Right atrium auricular region (tissue), 2 donors: ENCODE results near the gene NINJ1. TPM values are rescaled to one million over a fixed set of nuclear protein-coding genes. Genes with fewer than 3 reads are reported as not detected.

ENCODE experiments used
- DNase-seq: peaks from one replicate; pipeline ENCODE4 v3.0.0-alpha.2; 2019; ENCODE audit warnings: low spot score
- H3K27ac ChIP-seq, 2 donors: fragments of 200-600 bp; sonication (generic); 1 replicate in 1 of 2; 2 replicates in 1 of 2; pipeline ENCODE4 v1.5.1; 2016 to 2019
- H3K27me3 ChIP-seq, 2 donors: fragments of 200-600 bp; sonication (generic); one replicate each; pipeline versions ENCODE4 v1.5.1 to v1.6.0; 2017 to 2019
- H3K36me3 ChIP-seq: fragments of 200-600 bp; sonication (generic); one replicate; pipeline ENCODE4 v1.5.1; 2016
- H3K4me1 ChIP-seq, 2 donors: fragments of 200-600 bp; sonication (generic); one replicate each; pipeline versions ENCODE4 v1.5.1 to v1.6.0; 2017 to 2019
- H3K4me3 ChIP-seq, 2 donors: fragments of 200-600 bp; sonication (generic); 1 replicate in 1 of 2; 2 replicates in 1 of 2; pipeline ENCODE4 v1.5.1; 2017 to 2019; ENCODE audit warnings: mild to moderate bottlenecking in 1 of 2, moderate library complexity in 1 of 2
- H3K9me3 ChIP-seq, 2 donors: fragments of 200-600 bp; sonication (generic); one replicate each; pipeline ENCODE4 v1.5.1; 2019
- total RNA-seq, 2 donors: library from RNA; depleted of rRNA; stranded (reverse); fragments of >200 nt; gene quantifications; one replicate each; pipeline ENCODE4 v1.1.0, GENCODE V29; 2016
- TF ChIP-seq, protein P1 (sequence below), 2 donors: fragments of 200-600 bp; sonication (generic); IDR thresholded peaks; one replicate each; pipeline ENCODE4 v1.5.1; 2019; ENCODE audit warnings: antibody characterized with exemption in 2 of 2

NINJ1 gene
- total RNA-seq, 2 donors from 2014 or later: 65.5 to 89.4 TPM

DNA sequence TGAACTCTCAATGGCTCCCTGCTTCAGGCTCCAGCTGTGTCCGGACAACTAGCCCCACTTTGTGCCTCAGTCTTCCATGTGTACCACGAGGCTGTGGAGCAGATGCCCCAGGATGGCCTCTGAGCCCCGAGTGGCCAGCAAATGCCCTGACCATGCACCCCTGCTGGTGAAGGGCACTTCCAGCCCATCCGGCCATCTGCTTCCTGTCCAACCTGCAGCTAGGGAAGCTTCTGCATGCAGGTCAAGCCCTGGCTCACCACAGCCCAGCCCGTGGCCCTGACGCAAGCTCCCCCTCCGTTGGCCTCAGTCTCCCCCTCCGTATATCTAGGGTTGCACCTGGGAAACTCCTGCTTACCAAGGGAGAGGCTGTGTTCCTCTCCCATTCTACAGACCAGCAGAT, 4.8 kb downstream of the NINJ1 start:
- peaks cover 0 to 76% of the 10 kb centered on the region in 2 donors for H3K4me1 ChIP-seq
- H3K4me3 ChIP-seq: no peak overlapping the region
- peak overlapping the region; percentile 97 to 99 for H3K27ac ChIP-seq
- TF ChIP-seq, protein P1, sequence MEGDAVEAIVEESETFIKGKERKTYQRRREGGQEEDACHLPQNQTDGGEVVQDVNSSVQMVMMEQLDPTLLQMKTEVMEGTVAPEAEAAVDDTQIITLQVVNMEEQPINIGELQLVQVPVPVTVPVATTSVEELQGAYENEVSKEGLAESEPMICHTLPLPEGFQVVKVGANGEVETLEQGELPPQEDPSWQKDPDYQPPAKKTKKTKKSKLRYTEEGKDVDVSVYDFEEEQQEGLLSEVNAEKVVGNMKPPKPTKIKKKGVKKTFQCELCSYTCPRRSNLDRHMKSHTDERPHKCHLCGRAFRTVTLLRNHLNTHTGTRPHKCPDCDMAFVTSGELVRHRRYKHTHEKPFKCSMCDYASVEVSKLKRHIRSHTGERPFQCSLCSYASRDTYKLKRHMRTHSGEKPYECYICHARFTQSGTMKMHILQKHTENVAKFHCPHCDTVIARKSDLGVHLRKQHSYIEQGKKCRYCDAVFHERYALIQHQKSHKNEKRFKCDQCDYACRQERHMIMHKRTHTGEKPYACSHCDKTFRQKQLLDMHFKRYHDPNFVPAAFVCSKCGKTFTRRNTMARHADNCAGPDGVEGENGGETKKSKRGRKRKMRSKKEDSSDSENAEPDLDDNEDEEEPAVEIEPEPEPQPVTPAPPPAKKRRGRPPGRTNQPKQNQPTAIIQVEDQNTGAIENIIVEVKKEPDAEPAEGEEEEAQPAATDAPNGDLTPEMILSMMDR (IDR thresholded peaks at IDR 0.05): no peak
- DNase-seq: no peak
- H3K9me3 ChIP-seq: no peaks in the 10 kb centered on the region
- H3K27me3 ChIP-seq: no peaks in the 10 kb centered on the region
- peaks cover 16% of the 10 kb centered on the region for H3K36me3 ChIP-seq

DNA sequence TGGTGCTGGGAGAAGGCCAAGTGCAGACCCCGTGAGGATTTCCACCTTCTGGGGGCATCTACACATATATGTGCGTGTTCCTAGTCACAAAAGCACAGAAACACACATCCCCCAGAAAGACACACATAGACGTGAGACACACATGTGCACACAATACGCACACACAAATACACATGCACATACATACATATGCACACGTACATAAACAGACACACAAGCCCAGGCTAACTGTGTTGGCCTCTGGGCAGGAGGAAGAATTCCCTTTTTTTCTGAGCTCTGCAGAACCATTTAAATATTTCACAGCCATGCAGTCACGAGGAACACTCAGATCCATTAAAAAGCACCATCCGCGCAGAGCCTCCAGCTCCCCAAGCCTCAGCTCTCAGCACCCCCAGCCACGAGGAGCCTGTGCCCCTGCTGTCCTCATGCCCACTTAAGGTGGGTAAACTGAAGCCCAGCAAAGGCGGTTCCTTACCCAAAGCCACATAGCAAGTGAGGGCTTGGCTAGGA, 5.3 kb downstream of the NINJ1 start:
- no peak for DNase-seq
- TF ChIP-seq, protein P1 (IDR thresholded peaks at IDR 0.05): no peak
- H3K27ac ChIP-seq: peak overlapping the region; percentile 97 to 99
- no peak overlapping the region for H3K4me3 ChIP-seq
- H3K4me1 ChIP-seq: peaks cover 0 to 76% of the 10 kb centered on the region in 2 donors
- H3K36me3 ChIP-seq: peaks cover 21% of the 10 kb centered on the region
- H3K9me3 ChIP-seq: no peaks in the 10 kb centered on the region
- no peaks in the 10 kb centered on the region for H3K27me3 ChIP-seq

DNA sequence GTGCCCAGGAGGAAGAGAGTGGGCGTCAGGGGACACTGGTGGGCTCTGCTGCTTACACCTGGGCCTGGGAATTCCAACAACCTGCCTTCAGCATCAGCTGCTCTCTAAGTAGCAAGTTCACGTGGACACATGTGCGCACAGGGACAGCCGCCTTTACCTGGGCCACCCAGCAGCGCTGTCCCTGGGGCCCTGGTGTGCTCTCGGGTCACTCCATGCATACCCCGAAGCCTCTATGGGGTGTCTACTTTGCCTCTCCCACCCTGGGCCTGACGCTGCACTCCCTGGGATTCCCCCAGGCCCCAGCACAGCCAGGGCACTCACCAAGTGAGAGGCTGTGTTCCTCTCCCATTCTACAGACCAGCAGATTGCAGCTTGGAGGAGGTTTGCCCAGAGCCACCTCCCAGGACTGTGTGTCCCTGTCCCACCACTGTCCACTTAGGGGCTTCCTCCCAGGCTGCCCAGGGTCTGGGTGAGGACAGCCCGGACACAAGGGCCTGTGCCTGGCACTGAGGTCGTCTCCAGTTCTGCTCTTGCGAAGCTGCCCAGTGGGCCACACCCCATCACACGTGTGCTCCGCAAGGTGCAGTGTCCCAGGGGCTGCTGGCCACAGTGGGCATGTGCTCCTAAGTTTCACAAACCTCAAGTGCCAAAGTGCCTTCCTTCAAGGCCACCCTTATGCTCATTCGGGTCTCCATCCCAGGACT, 5.9 kb downstream of the NINJ1 start:
- no peaks in the 10 kb centered on the region for H3K9me3 ChIP-seq
- DNase-seq: no peak
- peaks cover 28% of the 10 kb centered on the region for H3K36me3 ChIP-seq
- H3K4me1 ChIP-seq: peaks cover 0 to 72% of the 10 kb centered on the region in 2 donors
- TF ChIP-seq, protein P1 (IDR thresholded peaks at IDR 0.05): no peak
- no peaks in the 10 kb centered on the region for H3K27me3 ChIP-seq
- H3K4me3 ChIP-seq: no peak overlapping the region
- H3K27ac ChIP-seq: peak overlapping the region; percentile 75 to 97

DNA sequence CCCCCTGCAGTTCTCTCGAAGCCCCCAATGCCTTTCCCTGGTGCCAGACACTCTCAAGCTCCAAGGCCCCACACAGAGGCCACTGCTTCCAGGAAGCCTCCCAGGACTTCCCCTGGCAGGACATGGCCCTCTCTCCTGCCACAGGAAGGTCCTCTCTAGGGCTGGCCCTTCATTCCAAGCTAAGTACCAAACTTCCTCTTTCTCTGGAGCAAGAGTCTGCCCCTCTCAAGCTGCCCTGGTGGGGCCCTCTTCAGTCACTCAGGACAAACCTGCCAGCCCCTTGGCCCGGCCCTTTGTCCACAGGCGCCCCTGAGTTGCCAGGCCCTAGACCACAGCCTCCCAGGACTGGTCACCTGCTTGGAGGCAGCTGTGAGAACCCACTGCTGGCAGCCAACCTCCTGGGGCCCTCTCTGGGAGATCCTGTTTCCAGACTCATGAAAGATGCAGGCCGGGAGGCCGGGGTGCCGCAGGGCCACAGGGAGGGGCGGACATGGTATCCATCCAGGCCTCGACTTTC, 6.6 kb downstream of the NINJ1 start:
- DNase-seq: no peak
- peaks cover 29% of the 10 kb centered on the region for H3K36me3 ChIP-seq
- H3K27me3 ChIP-seq: no peaks in the 10 kb centered on the region
- H3K4me3 ChIP-seq: no peak overlapping the region
- H3K4me1 ChIP-seq: peaks cover 0 to 65% of the 10 kb centered on the region in 2 donors
- peak overlapping the region; percentile 74 to 75 for H3K27ac ChIP-seq
- TF ChIP-seq, protein P1 (IDR thresholded peaks at IDR 0.05): no peak
- H3K9me3 ChIP-seq: no peaks in the 10 kb centered on the region

DNA sequence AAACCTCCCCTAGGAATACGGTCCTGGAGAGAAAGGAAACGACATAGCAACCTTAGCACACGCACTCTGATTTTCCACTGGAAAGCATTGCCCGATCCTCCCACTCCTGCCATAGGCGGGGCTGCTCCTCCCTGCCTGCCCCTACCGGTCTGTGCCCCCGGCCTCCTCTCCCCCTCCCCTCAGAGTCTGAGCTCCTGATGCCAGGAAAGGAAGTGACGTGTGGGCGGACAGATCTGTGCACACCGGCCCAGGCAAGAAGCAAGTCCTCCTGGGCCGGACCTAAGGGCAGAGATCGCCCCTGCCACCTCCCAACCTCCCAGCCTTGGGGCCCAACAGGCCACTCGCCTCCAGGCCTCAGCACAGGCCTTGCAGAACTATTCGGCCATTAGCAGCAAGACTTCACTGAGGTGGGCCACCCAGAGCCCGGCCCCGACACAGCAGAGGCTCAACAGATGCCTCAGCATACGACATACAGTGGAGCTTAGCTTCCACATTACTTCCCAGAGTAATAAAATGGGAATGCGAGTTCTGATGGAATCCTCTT, 7.2 kb downstream of the NINJ1 start:
- H3K27me3 ChIP-seq: no peaks in the 10 kb centered on the region
- peak overlapping the region; percentile 74 to 75 for H3K27ac ChIP-seq
- H3K4me1 ChIP-seq: peaks cover 0 to 59% of the 10 kb centered on the region in 2 donors
- peaks cover 31% of the 10 kb centered on the region for H3K36me3 ChIP-seq
- H3K9me3 ChIP-seq: no peaks in the 10 kb centered on the region
- DNase-seq: no peak
- TF ChIP-seq, protein P1 (IDR thresholded peaks at IDR 0.05): no peak
- H3K4me3 ChIP-seq: no peak overlapping the region
